GM23248 (cell line): ENCODE measurements around the gene GPR155.

Experiments
- EZH2 ChIP-seq: fragments of 200-600 bp; sonication (generic); IDR thresholded peaks from 2 replicates; pipeline ENCODE4 v1.6.1; 2018; ENCODE audit warnings: antibody characterized with exemption, mild to moderate bottlenecking; ENCODE audit not compliant: insufficient read depth, poor library complexity, severe bottlenecking
- EZH2phosphoT487 ChIP-seq: fragments of 200-600 bp; sonication (generic); IDR thresholded peaks from 2 replicates; pipeline ENCODE4 v1.6.1; 2018; ENCODE audit warnings: antibody characterized with exemption, moderate library complexity, mild to moderate bottlenecking, low read depth; ENCODE audit not compliant: insufficient read depth

DNA sequence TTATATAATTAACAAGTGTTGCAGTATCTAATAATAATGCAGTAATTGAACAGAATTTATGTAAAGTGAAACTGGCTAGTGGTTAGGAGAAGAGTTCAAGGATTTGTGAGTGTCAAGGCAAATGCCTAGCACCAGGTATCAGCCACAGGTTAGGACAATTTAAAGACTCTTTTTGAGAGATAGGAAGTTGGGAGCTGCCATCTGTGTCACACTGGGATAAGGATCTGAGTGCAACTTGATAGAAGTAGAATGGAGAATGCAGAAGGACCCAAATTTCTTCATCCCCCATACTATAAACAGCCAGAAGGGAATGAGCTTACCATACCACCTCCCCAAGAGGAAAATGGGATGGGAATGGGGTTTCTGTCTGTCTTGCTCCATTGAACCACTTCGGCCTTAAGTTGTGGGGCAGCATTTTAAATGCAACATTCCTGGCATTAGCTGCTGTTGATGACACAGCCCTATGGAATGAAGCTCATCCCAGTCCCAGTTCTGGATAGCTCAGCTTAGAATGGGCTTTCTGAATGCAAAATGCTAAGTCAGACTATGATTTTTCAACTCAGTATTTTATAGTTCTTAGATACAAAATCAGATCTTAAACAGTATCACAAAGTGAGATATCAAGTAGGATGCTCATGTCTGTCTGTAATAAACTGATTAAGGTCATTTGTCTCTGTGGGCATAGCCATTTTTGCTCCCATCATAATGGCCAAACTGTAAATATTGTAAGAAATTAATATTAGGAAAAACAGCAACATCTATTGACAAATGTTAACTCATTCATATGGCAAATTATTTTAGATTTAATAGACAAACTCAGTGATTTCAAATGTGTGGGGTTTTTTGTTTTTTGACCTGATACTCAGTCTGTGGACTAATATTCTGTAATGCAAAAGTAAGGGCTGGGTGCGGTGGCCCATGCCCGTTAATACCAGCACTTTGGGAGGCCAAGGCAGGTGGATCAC is 44.0 kb downstream of the GPR155 start:
- TF ChIP-seq EZH2 (no peak), EZH2phosphoT487 (no peak)
